GM23338 (cell line): ENCODE measurements around the gene TOP1. TPM values are rescaled to one million over a fixed set of nuclear protein-coding genes. Genes with fewer than 3 reads are reported as not detected.
A peak's percentile ranks its signal among the peaks of the same experiment; 100 is the strongest.

Experiments
- ATAC-seq: fragments of 200-7000 bp; cut with Tn5 transposase; 3 replicates; pipeline ENCODE4 v1.9.1; 2020
- DNase-seq: peaks from one replicate; pipeline ENCODE4 v3.0.0-alpha.2; 2015; ENCODE audit warnings: low spot score
- H2AFZ ChIP-seq: fragments of 200-600 bp; sonication (generic); 2 replicates; pipeline ENCODE4 v1.8.0; 2016; ENCODE audit warnings: antibody characterized with exemption, mild to moderate bottlenecking, moderate library complexity
- H3F3A ChIP-seq: fragments of 200-600 bp; sonication (generic); replicated peaks from 2 replicates; pipeline ENCODE4 v1.8.0; 2017; ENCODE audit warnings: antibody characterized with exemption, mixed run types, low read depth
- H3K27ac ChIP-seq: fragments of 200-600 bp; sonication (generic); 2 replicates; pipeline ENCODE4 v1.6.1; 2016; ENCODE audit warnings: low read depth
- H3K27me3 ChIP-seq: fragments of 200-600 bp; sonication (generic); 2 replicates; pipeline ENCODE4 v1.8.0; 2016; ENCODE audit warnings: mild to moderate bottlenecking, mixed run types, moderate library complexity; ENCODE audit not compliant: insufficient read depth
- H3K36me3 ChIP-seq: fragments of 200-600 bp; sonication (generic); 2 replicates; pipeline ENCODE4 v1.8.0; 2016; ENCODE audit warnings: mild to moderate bottlenecking; ENCODE audit not compliant: insufficient read depth
- H3K4me1 ChIP-seq: fragments of 200-600 bp; sonication (generic); 2 replicates; pipeline ENCODE4 v1.8.0; 2016; ENCODE audit warnings: mild to moderate bottlenecking, moderate library complexity; ENCODE audit not compliant: insufficient read depth
- H3K4me2 ChIP-seq: fragments of 200-600 bp; sonication (generic); 2 replicates; pipeline ENCODE4 v1.7.1; 2017; ENCODE audit warnings: mixed run types
- H3K4me3 ChIP-seq: fragments of 200-600 bp; sonication (generic); 2 replicates; pipeline ENCODE4 v1.6.1; 2016; ENCODE audit warnings: mixed run types
- H3K79me2 ChIP-seq: fragments of 200-600 bp; sonication (generic); replicated peaks from 2 replicates; pipeline ENCODE4 v1.8.0; 2017; ENCODE audit warnings: mild to moderate bottlenecking; ENCODE audit not compliant: insufficient read depth
- H3K9me2 ChIP-seq: fragments of 200-600 bp; sonication (generic); 2 replicates; pipeline ENCODE4 v1.8.0; 2017; ENCODE audit not compliant: insufficient read depth
- H4K20me1 ChIP-seq: fragments of 200-600 bp; sonication (generic); replicated peaks from 2 replicates; pipeline ENCODE4 v1.8.0; 2017; ENCODE audit warnings: mild to moderate bottlenecking; ENCODE audit not compliant: insufficient read depth
- H3K27ac Mint-ChIP-seq: 2 replicates; pipeline ENCODE4 v1.8.0; 2020; ENCODE audit warnings: inconsistent platforms, mild to moderate bottlenecking, moderate library complexity, mixed read lengths
- H3K27me3 Mint-ChIP-seq: 3 replicates; pipeline ENCODE4 v1.8.0; 2022; ENCODE audit warnings: low read depth, mild to moderate bottlenecking, moderate library complexity, mixed read lengths, inconsistent platforms; ENCODE audit not compliant: insufficient read depth, poor library complexity
- H3K36me3 Mint-ChIP-seq: 3 replicates; pipeline ENCODE4 v1.8.0; 2021; ENCODE audit warnings: low read depth, mild to moderate bottlenecking, inconsistent platforms, moderate library complexity, mixed read lengths
- H3K4me1 Mint-ChIP-seq: 3 replicates; pipeline ENCODE4 v1.8.0; 2020; ENCODE audit warnings: mild to moderate bottlenecking, inconsistent platforms, mixed read lengths
- H3K4me3 Mint-ChIP-seq: 3 replicates; pipeline ENCODE4 v1.8.0; 2021; ENCODE audit warnings: moderate library complexity, mild to moderate bottlenecking, inconsistent platforms, mixed read lengths
- H3K9me3 Mint-ChIP-seq: 3 replicates; pipeline ENCODE4 v1.8.0; 2020; ENCODE audit warnings: moderate library complexity, mild to moderate bottlenecking, inconsistent platforms, mixed read lengths
- CREB1 ChIP-seq: fragments of 250-450 bp; sonication (Bioruptor Pico); IDR thresholded peaks from 2 replicates; pipeline ENCODE4 v1.5.0; 2020; ENCODE audit warnings: low read depth, mild to moderate bottlenecking, moderate library complexity
- EZH2 ChIP-seq: fragments of 200-600 bp; sonication (generic); IDR thresholded peaks from one replicate; pipeline ENCODE4 v1.8.0; 2017; ENCODE audit warnings: antibody characterized with exemption, mild to moderate bottlenecking, low read depth; ENCODE audit not compliant: unreplicated experiment
- EZH2phosphoT487 ChIP-seq: fragments of 200-600 bp; sonication (generic); IDR thresholded peaks from one replicate; pipeline ENCODE4 v1.8.1; 2018; ENCODE audit warnings: antibody characterized with exemption; ENCODE audit not compliant: unreplicated experiment
- JUNB ChIP-seq: IDR thresholded peaks from one replicate; pipeline ENCODE4 v1.6.1; 2016; ENCODE audit warnings: antibody characterized with exemption; ENCODE audit not compliant: unreplicated experiment
- NANOG ChIP-seq: IDR thresholded peaks from 2 replicates; pipeline ENCODE4 v1.6.1; 2016; ENCODE audit warnings: antibody characterized with exemption, borderline replicate concordance
- POLR2AphosphoS5 ChIP-seq: IDR thresholded peaks from 2 replicates; pipeline ENCODE4 v1.6.1; 2016; ENCODE audit warnings: antibody characterized with exemption, low read depth
- STAT1 ChIP-seq: IDR thresholded peaks from one replicate; pipeline ENCODE4 v1.6.1; 2016; ENCODE audit warnings: antibody characterized with exemption; ENCODE audit not compliant: unreplicated experiment
- ZNF114 ChIP-seq: fragments of 250-450 bp; sonication (Bioruptor Pico); IDR thresholded peaks from 2 replicates; pipeline ENCODE4 v1.5.0; 2020; ENCODE audit warnings: mild to moderate bottlenecking, moderate library complexity
- ZNF331 ChIP-seq: fragments of 250-450 bp; sonication (Bioruptor Pico); IDR thresholded peaks from 2 replicates; pipeline ENCODE4 v1.5.0; 2020; ENCODE audit warnings: low read depth, mild to moderate bottlenecking, moderate library complexity
- polyA plus RNA-seq: library from polyadenylated mRNA; unstranded; fragments of >200 nt; fragmentation: Nextera tagmentation; extraction: Ambion mirVana; gene quantifications from 2 replicates; pipeline ENCODE4 v1.2.1, GENCODE V29; 2016
- total RNA-seq: library from RNA; depleted of rRNA; stranded (reverse); fragments of >200 nt; shearing (Covaris generic); gene quantifications from 2 replicates; pipeline ENCODE4 v1.2.3, GENCODE V29; 2014
- TF ChIP-seq, protein P1 (sequence below), 2 experiments: fragments of 200-600 bp in 1 of 2; sonication (generic) in 1 of 2; conservative IDR thresholded peaks; 2 replicates each; pipeline versions ENCODE4 v1.5.1 to v1.6.1; 2016 to 2017; ENCODE audit warnings: antibody characterized with exemption in 2 of 2, low read depth in 2 of 2, mild to moderate bottlenecking in 2 of 2, moderate library complexity in 1 of 2
- TF ChIP-seq, protein P2 (sequence below): fragments of 250-450 bp; sonication (Bioruptor Pico); IDR thresholded peaks from 2 replicates; pipeline ENCODE4 v1.5.0; 2020; ENCODE audit warnings: mild to moderate bottlenecking, moderate library complexity
- TF ChIP-seq, protein P3 (sequence below): IDR thresholded peaks from 2 replicates; pipeline ENCODE4 v1.6.1; 2016; ENCODE audit warnings: antibody characterized with exemption
- TF ChIP-seq, protein P4 (sequence below): IDR thresholded peaks from one replicate; pipeline ENCODE4 v1.6.1; 2018; ENCODE audit warnings: antibody characterized with exemption; ENCODE audit not compliant: unreplicated experiment

Gene TOP1
- total and polyA plus RNA-seq, 2 experiments from 2014 or later = 62.4 to 101 TPM

DNA sequence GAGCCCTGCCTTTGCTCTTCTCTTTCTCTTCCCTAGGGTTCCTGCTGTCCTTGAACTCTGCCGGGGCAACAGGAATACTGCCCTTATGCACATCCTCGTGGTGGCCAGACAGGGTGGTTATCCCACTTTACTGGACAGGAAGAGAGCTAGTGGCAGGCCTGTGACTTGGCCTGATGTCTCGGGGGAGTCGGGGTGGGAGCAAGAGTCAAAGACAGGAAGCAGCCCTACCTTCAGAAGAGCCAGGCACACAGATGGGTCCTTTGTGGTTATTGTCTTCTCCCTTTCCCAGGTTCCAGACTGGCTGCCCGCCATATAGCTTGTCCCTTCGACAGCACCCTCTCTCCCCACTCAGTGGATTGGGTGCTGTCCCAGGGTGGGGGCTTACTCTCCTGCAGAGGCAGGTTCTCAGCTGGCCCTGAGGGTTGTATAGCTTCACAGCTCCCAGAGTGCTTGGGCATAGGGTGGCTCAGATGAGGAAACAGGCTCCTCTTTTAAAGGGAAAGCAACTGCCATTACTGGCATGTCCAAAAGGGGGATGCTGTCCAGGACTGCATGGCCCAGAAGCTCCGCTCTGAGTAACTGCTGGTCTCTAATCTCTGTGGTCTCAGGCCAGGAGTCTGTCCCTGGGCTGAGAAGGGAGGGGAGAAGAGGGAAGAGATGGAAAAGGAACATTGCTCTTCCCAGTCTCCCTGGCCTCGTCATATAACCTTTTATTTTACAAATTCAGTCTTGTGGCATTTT, 126.0 kb downstream of the TOP1 start:
- peak overlapping the region; percentile 38; the same call in 1 of the 2 replicates for H3K4me2 ChIP-seq
- H3K4me1 ChIP-seq = peaks cover 5% of the 10 kb centered on the region
- no peaks in the 10 kb centered on the region for H3K27me3 ChIP-seq
- no peaks in the 10 kb centered on the region for H3K9me2 ChIP-seq
- 0 out of 2 replicates have a peak overlapping the region, but pooled peaks have one; percentile 14 for H3K27ac ChIP-seq
- H3K27ac Mint-ChIP-seq = no peak overlapping the region; the same call in 1 of the 2 replicates
- TF ChIP-seq ZNF114 (CRISPR knock-in tag) = no peak
- TF ChIP-seq, protein P1, sequence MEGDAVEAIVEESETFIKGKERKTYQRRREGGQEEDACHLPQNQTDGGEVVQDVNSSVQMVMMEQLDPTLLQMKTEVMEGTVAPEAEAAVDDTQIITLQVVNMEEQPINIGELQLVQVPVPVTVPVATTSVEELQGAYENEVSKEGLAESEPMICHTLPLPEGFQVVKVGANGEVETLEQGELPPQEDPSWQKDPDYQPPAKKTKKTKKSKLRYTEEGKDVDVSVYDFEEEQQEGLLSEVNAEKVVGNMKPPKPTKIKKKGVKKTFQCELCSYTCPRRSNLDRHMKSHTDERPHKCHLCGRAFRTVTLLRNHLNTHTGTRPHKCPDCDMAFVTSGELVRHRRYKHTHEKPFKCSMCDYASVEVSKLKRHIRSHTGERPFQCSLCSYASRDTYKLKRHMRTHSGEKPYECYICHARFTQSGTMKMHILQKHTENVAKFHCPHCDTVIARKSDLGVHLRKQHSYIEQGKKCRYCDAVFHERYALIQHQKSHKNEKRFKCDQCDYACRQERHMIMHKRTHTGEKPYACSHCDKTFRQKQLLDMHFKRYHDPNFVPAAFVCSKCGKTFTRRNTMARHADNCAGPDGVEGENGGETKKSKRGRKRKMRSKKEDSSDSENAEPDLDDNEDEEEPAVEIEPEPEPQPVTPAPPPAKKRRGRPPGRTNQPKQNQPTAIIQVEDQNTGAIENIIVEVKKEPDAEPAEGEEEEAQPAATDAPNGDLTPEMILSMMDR (conservative IDR thresholded peaks at IDR 0.05; ENCODE audit: low read depth in 2 of 2) = no peak
- TF ChIP-seq CREB1 (CRISPR knock-in tag) = no peak
- no peak for TF ChIP-seq POLR2AphosphoS5
- no peak for TF ChIP-seq ZNF331
- TF ChIP-seq JUNB = no peak
- TF ChIP-seq, protein P2, sequence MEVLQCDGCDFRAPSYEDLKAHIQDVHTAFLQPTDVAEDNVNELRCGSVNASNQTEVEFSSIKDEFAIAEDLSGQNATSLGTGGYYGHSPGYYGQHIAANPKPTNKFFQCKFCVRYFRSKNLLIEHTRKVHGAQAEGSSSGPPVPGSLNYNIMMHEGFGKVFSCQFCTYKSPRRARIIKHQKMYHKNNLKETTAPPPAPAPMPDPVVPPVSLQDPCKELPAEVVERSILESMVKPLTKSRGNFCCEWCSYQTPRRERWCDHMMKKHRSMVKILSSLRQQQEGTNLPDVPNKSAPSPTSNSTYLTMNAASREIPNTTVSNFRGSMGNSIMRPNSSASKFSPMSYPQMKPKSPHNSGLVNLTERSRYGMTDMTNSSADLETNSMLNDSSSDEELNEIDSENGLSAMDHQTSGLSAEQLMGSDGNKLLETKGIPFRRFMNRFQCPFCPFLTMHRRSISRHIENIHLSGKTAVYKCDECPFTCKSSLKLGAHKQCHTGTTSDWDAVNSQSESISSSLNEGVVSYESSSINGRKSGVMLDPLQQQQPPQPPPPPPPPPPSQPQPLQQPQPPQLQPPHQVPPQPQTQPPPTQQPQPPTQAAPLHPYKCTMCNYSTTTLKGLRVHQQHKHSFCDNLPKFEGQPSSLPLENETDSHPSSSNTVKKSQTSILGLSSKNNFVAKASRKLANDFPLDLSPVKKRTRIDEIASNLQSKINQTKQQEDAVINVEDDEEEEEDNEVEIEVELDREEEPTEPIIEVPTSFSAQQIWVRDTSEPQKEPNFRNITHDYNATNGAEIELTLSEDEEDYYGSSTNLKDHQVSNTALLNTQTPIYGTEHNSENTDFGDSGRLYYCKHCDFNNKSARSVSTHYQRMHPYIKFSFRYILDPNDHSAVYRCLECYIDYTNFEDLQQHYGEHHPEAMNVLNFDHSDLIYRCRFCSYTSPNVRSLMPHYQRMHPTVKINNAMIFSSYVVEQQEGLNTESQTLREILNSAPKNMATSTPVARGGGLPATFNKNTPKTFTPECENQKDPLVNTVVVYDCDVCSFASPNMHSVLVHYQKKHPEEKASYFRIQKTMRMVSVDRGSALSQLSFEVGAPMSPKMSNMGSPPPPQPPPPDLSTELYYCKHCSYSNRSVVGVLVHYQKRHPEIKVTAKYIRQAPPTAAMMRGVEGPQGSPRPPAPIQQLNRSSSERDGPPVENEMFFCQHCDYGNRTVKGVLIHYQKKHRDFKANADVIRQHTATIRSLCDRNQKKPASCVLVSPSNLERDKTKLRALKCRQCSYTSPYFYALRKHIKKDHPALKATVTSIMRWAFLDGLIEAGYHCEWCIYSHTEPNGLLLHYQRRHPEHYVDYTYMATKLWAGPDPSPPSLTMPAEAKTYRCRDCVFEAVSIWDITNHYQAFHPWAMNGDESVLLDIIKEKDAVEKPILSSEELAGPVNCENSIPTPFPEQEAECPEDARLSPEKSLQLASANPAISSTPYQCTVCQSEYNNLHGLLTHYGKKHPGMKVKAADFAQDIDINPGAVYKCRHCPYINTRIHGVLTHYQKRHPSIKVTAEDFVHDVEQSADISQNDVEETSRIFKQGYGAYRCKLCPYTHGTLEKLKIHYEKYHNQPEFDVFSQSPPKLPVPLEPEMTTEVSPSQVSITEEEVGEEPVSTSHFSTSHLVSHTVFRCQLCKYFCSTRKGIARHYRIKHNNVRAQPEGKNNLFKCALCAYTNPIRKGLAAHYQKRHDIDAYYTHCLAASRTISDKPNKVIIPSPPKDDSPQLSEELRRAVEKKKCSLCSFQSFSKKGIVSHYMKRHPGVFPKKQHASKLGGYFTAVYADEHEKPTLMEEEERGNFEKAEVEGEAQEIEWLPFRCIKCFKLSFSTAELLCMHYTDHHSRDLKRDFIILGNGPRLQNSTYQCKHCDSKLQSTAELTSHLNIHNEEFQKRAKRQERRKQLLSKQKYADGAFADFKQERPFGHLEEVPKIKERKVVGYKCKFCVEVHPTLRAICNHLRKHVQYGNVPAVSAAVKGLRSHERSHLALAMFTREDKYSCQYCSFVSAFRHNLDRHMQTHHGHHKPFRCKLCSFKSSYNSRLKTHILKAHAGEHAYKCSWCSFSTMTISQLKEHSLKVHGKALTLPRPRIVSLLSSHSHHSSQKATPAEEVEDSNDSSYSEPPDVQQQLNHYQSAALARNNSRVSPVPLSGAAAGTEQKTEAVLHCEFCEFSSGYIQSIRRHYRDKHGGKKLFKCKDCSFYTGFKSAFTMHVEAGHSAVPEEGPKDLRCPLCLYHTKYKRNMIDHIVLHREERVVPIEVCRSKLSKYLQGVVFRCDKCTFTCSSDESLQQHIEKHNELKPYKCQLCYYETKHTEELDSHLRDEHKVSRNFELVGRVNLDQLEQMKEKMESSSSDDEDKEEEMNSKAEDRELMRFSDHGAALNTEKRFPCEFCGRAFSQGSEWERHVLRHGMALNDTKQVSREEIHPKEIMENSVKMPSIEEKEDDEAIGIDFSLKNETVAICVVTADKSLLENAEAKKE (CRISPR knock-in tag) = no peak
- no peak for TF ChIP-seq EZH2phosphoT487
- TF ChIP-seq STAT1 = no peak
- no peak for TF ChIP-seq EZH2
- TF ChIP-seq NANOG = no peak
- TF ChIP-seq, protein P3, sequence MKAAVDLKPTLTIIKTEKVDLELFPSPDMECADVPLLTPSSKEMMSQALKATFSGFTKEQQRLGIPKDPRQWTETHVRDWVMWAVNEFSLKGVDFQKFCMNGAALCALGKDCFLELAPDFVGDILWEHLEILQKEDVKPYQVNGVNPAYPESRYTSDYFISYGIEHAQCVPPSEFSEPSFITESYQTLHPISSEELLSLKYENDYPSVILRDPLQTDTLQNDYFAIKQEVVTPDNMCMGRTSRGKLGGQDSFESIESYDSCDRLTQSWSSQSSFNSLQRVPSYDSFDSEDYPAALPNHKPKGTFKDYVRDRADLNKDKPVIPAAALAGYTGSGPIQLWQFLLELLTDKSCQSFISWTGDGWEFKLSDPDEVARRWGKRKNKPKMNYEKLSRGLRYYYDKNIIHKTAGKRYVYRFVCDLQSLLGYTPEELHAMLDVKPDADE = no peak
- TF ChIP-seq, protein P4, sequence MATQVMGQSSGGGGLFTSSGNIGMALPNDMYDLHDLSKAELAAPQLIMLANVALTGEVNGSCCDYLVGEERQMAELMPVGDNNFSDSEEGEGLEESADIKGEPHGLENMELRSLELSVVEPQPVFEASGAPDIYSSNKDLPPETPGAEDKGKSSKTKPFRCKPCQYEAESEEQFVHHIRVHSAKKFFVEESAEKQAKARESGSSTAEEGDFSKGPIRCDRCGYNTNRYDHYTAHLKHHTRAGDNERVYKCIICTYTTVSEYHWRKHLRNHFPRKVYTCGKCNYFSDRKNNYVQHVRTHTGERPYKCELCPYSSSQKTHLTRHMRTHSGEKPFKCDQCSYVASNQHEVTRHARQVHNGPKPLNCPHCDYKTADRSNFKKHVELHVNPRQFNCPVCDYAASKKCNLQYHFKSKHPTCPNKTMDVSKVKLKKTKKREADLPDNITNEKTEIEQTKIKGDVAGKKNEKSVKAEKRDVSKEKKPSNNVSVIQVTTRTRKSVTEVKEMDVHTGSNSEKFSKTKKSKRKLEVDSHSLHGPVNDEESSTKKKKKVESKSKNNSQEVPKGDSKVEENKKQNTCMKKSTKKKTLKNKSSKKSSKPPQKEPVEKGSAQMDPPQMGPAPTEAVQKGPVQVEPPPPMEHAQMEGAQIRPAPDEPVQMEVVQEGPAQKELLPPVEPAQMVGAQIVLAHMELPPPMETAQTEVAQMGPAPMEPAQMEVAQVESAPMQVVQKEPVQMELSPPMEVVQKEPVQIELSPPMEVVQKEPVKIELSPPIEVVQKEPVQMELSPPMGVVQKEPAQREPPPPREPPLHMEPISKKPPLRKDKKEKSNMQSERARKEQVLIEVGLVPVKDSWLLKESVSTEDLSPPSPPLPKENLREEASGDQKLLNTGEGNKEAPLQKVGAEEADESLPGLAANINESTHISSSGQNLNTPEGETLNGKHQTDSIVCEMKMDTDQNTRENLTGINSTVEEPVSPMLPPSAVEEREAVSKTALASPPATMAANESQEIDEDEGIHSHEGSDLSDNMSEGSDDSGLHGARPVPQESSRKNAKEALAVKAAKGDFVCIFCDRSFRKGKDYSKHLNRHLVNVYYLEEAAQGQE = no peak
- H2AFZ ChIP-seq = no peak overlapping the region
- peaks cover 56% of the 10 kb centered on the region for H3K4me1 Mint-ChIP-seq
- no peaks in the 10 kb centered on the region for H3K36me3 ChIP-seq
- H3K4me3 Mint-ChIP-seq = no peak overlapping the region
- no peaks in the 10 kb centered on the region for H3F3A ChIP-seq
- peaks cover 4% of the 10 kb centered on the region for H3K36me3 Mint-ChIP-seq
- H3K9me3 Mint-ChIP-seq = no peaks in the 10 kb centered on the region
- ATAC-seq = peak; percentile 13; the same call in 1 of the 3 replicates
- H3K4me3 ChIP-seq = no peak overlapping the region
- peaks cover 1% of the 10 kb centered on the region for H3K27me3 Mint-ChIP-seq
- DNase-seq = no peak
- peaks cover 61% of the 10 kb centered on the region for H4K20me1 ChIP-seq
- peaks cover 100% of the 10 kb centered on the region for H3K79me2 ChIP-seq
